AG10803 (cell line): ENCODE measurements around the gene ITGBL1.

ENCODE experiments used
- DNase-seq: peaks from one replicate; pipeline ENCODE4 v3.0.0; 2010; ENCODE audit warnings: low read depth
- H3K4me3 ChIP-seq: 2 replicates; pipeline ENCODE4 v1.5.1; 2011; ENCODE audit warnings: mild to moderate bottlenecking, low read length, control low read depth
- CTCF ChIP-seq: conservative IDR thresholded peaks from 2 replicates; pipeline ENCODE4 v1.5.1; 2011; ENCODE audit warnings: mild to moderate bottlenecking, low read length, control low read depth, inconsistent platforms

The ITGBL1 gene

GRCh38 chr13:101521371-101521770, 68.9 kb downstream of the ITGBL1 start:
- TF ChIP-seq CTCF: no peak
- DNase-seq: no peak
- H3K4me3 ChIP-seq: no peak overlapping the region

DNA sequence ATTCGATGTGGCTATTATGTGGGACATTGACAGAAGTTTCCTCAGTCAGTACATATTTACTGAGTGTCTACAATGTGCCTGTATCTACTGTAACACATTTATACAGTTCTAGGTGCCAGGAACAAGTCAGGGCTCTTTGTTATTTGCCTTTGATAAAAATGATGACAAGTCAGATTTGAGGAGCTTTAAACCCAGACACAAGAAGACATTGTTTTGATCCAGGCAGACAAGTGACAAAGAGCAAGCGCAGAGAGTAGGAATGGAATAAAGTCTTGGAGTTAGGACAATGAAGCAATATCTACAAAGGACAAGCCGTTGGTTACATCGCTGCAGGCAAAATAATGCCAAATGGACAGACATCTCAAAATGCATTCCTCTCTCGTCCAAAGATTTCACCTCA, 70.1 kb downstream of the ITGBL1 start:
- TF ChIP-seq CTCF: no peak
- DNase-seq: no peak
- no peak overlapping the region for H3K4me3 ChIP-seq

- no peak for TF ChIP-seq CTCF
- DNase-seq: peak; percentile 78
Observed at GRCh38 chr13:101523154-101524131, 71.0 kb downstream of the ITGBL1 start.

GRCh38 chr13:101527130-101527529, 74.7 kb downstream of the ITGBL1 start:
- H3K4me3 ChIP-seq: no peak overlapping the region
- DNase-seq: no peak
- no peak for TF ChIP-seq CTCF

More at GRCh38 chr13:101523154-101524131, 71.0 kb downstream of the ITGBL1 start:
- no peak overlapping the region for H3K4me3 ChIP-seq

- DNase-seq: peak; percentile 87
- no peak for TF ChIP-seq CTCF
- no peak overlapping the region for H3K4me3 ChIP-seq
Observed at GRCh38 chr13:101529422-101529821, 76.9 kb downstream of the ITGBL1 start.

DNA sequence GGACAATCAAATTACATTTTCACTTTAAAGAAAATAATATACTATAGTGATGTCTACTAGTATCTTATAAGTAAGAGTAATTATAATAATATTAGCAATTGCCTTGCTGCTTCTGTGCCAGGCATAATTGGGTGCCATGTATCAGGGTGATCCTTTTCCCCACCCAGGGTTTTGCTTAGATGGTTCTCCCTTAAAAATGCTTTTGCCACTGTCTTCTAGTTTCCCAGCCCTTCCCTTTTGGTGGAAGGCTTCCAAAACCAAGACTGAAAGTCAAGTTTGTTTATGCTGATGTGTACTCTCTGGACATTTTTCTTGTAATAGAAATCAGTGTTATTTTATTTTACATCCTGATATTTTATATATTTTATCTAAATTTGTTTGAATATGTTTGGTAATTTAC, 77.8 kb downstream of the ITGBL1 start:
- TF ChIP-seq CTCF: no peak
- peak; percentile 41 for DNase-seq

GRCh38 chr13:101535192-101535746, 82.8 kb downstream of the ITGBL1 start:
- TF ChIP-seq CTCF: no peak
- H3K4me3 ChIP-seq: no peak overlapping the region
- DNase-seq: peak; percentile 42

More for the DNA sequence above, 77.8 kb downstream of the ITGBL1 start:
- H3K4me3 ChIP-seq: no peak overlapping the region
